22Rv1 (cell line): ENCODE measurements around the gene PIERCE2.

Experiments used
- CTCF ChIP-seq: fragments of 450-650 bp; IDR thresholded peaks from 2 replicates; pipeline ENCODE4 v1.5.1; 2017; ENCODE audit warnings: mild to moderate bottlenecking
- ZFX ChIP-seq: fragments of 450-650 bp; IDR thresholded peaks from 2 replicates; pipeline ENCODE4 v1.6.1; 2017; ENCODE audit warnings: antibody characterized with exemption, borderline replicate concordance

- TF ChIP-seq CTCF: no peak
- TF ChIP-seq ZFX: no peak
Measured at GRCh38 chr15:55461447-55461846, 53.2 kb downstream of the PIERCE2 start.
